MG63 (cell line): Measurements from ENCODE around the gene PCLO. TPM values are rescaled to one million over a fixed set of nuclear protein-coding genes. Genes with fewer than 3 reads are reported as not detected.

Source experiments
- DNase-seq: peaks from one replicate; pipeline ENCODE4 v3.0.0-alpha.2; 2020
- H3K27me3 ChIP-seq: fragments of 250-450 bp; sonication (Bioruptor Pico); 2 replicates; pipeline ENCODE4 v1.5.1; 2020; ENCODE audit warnings: mild to moderate bottlenecking, moderate library complexity
- H3K36me3 ChIP-seq: fragments of 250-450 bp; sonication (Bioruptor Pico); 2 replicates; pipeline ENCODE4 v1.5.1; 2020; ENCODE audit warnings: mild to moderate bottlenecking, moderate library complexity
- H3K4me3 ChIP-seq: fragments of 250-450 bp; sonication (Bioruptor Pico); 2 replicates; pipeline ENCODE4 v1.5.1; 2020; ENCODE audit warnings: mild to moderate bottlenecking, moderate library complexity
- H3K9me3 ChIP-seq: fragments of 250-450 bp; sonication (Bioruptor Pico); 2 replicates; pipeline ENCODE4 v1.5.1; 2020; ENCODE audit warnings: mild to moderate bottlenecking, moderate library complexity
- total RNA-seq: library from RNA; depleted of rRNA; stranded (reverse); fragments of >200 nt; shearing (Covaris generic); gene quantifications from 2 replicates; pipeline ENCODE4 v1.2.3, GENCODE V29; 2014; ENCODE audit warnings: low replicate concordance

Gene PCLO
- total RNA-seq, 1 experiment from 2014 or later = not detected

- no peaks in the 10 kb centered on the region for H3K27me3 ChIP-seq
- no peaks in the 10 kb centered on the region for H3K36me3 ChIP-seq
- H3K9me3 ChIP-seq = no peaks in the 10 kb centered on the region
- H3K4me3 ChIP-seq = no peak overlapping the region
- DNase-seq = no peak
These were observed 322.6 kb downstream of the PCLO start for GRCh38 chr7:82840061-82840460.

GRCh38 chr7:82839555-82839954 lies 323.1 kb downstream of the PCLO start:
- DNase-seq = no peak
- Histone ChIP-seq H3K27me3 (no peaks in the 10 kb centered on the region), H3K9me3 (no peaks in the 10 kb centered on the region), H3K36me3 (no peaks in the 10 kb centered on the region), H3K4me3 (no peak overlapping the region)

- Histone ChIP-seq H3K4me3 (no peak overlapping the region), H3K27me3 (no peaks in the 10 kb centered on the region), H3K36me3 (no peaks in the 10 kb centered on the region), H3K9me3 (no peaks in the 10 kb centered on the region)
- no peak for DNase-seq
These were observed 323.6 kb downstream of the PCLO start for GRCh38 chr7:82839063-82839462.

- H3K4me3 ChIP-seq = no peak overlapping the region
- no peaks in the 10 kb centered on the region for H3K27me3 ChIP-seq
- H3K36me3 ChIP-seq = no peaks in the 10 kb centered on the region
- no peaks in the 10 kb centered on the region for H3K9me3 ChIP-seq
- no peak for DNase-seq
These were observed 324.4 kb downstream of the PCLO start for GRCh38 chr7:82838314-82838713.

GRCh38 chr7:82823073-82823472 lies 339.6 kb downstream of the PCLO start:
- Histone ChIP-seq H3K4me3 (no peak overlapping the region), H3K9me3 (no peaks in the 10 kb centered on the region), H3K36me3 (no peaks in the 10 kb centered on the region), H3K27me3 (no peaks in the 10 kb centered on the region)
- DNase-seq = no peak

- Histone ChIP-seq H3K9me3 (no peaks in the 10 kb centered on the region), H3K4me3 (no peak overlapping the region), H3K27me3 (no peaks in the 10 kb centered on the region), H3K36me3 (no peaks in the 10 kb centered on the region)
- DNase-seq = no peak
These were observed 341.6 kb downstream of the PCLO start for GRCh38 chr7:82821037-82821436.

GRCh38 chr7:82818171-82818570 lies 344.5 kb downstream of the PCLO start:
- no peak overlapping the region for H3K4me3 ChIP-seq
- H3K9me3 ChIP-seq = no peaks in the 10 kb centered on the region
- H3K36me3 ChIP-seq = no peaks in the 10 kb centered on the region
- H3K27me3 ChIP-seq = no peaks in the 10 kb centered on the region
- DNase-seq = no peak

- Histone ChIP-seq H3K9me3 (no peaks in the 10 kb centered on the region), H3K4me3 (no peak overlapping the region), H3K36me3 (no peaks in the 10 kb centered on the region), H3K27me3 (no peaks in the 10 kb centered on the region)
- no peak for DNase-seq
These were observed 346.4 kb downstream of the PCLO start for GRCh38 chr7:82816272-82816671.

GRCh38 chr7:82810558-82811259 lies 352.0 kb downstream of the PCLO start:
- H3K36me3 ChIP-seq = no peaks in the 10 kb centered on the region
- H3K9me3 ChIP-seq = no peaks in the 10 kb centered on the region
- DNase-seq = no peak
- H3K4me3 ChIP-seq = no peak overlapping the region
- no peaks in the 10 kb centered on the region for H3K27me3 ChIP-seq

- no peak overlapping the region for H3K4me3 ChIP-seq
- no peaks in the 10 kb centered on the region for H3K9me3 ChIP-seq
- DNase-seq = no peak
- no peaks in the 10 kb centered on the region for H3K27me3 ChIP-seq
- no peaks in the 10 kb centered on the region for H3K36me3 ChIP-seq
These were observed 354.1 kb downstream of the PCLO start for GRCh38 chr7:82808633-82809032.

- no peaks in the 10 kb centered on the region for H3K9me3 ChIP-seq
- no peaks in the 10 kb centered on the region for H3K27me3 ChIP-seq
- H3K36me3 ChIP-seq = no peaks in the 10 kb centered on the region
- DNase-seq = peak; percentile 51
- no peak overlapping the region for H3K4me3 ChIP-seq
These were observed 357.1 kb downstream of the PCLO start for GRCh38 chr7:82805527-82805960.

GRCh38 chr7:82803411-82803810 lies 359.3 kb downstream of the PCLO start:
- Histone ChIP-seq H3K27me3 (no peaks in the 10 kb centered on the region), H3K36me3 (no peaks in the 10 kb centered on the region), H3K9me3 (no peaks in the 10 kb centered on the region), H3K4me3 (no peak overlapping the region)
- no peak for DNase-seq

- Histone ChIP-seq H3K9me3 (no peaks in the 10 kb centered on the region), H3K27me3 (no peaks in the 10 kb centered on the region), H3K4me3 (no peak overlapping the region), H3K36me3 (no peaks in the 10 kb centered on the region)
- no peak for DNase-seq
These were observed 372.6 kb downstream of the PCLO start for GRCh38 chr7:82789883-82790609.

- no peaks in the 10 kb centered on the region for H3K36me3 ChIP-seq
- DNase-seq = no peak
- H3K9me3 ChIP-seq = no peaks in the 10 kb centered on the region; the same call in 1 of the 2 replicates
- no peaks in the 10 kb centered on the region for H3K27me3 ChIP-seq
- no peak overlapping the region for H3K4me3 ChIP-seq
These were observed 384.7 kb downstream of the PCLO start for GRCh38 chr7:82778021-82778420.

- DNase-seq = no peak
- Histone ChIP-seq H3K36me3 (no peaks in the 10 kb centered on the region), H3K9me3 (no peaks in the 10 kb centered on the region), H3K4me3 (no peak overlapping the region), H3K27me3 (no peaks in the 10 kb centered on the region)
These were observed 399.8 kb downstream of the PCLO start for GRCh38 chr7:82762880-82763279.

GRCh38 chr7:82760831-82761230 lies 401.9 kb downstream of the PCLO start:
- no peak overlapping the region for H3K4me3 ChIP-seq
- H3K36me3 ChIP-seq = no peaks in the 10 kb centered on the region
- no peaks in the 10 kb centered on the region for H3K27me3 ChIP-seq
- H3K9me3 ChIP-seq = no peaks in the 10 kb centered on the region
- no peak for DNase-seq

- no peak overlapping the region for H3K4me3 ChIP-seq
- DNase-seq = no peak
These were observed 402.6 kb downstream of the PCLO start for GRCh38 chr7:82760074-82760473.

More at GRCh38 chr7:82760074-82760473, 402.6 kb downstream of the PCLO start:
- Histone ChIP-seq H3K36me3 (no peaks in the 10 kb centered on the region), H3K27me3 (no peaks in the 10 kb centered on the region), H3K9me3 (no peaks in the 10 kb centered on the region)
